Cardiac septum (tissue), 1 donor: ENCODE data around the gene TXN2. TPM values are rescaled to one million over a fixed set of nuclear protein-coding genes. Genes with fewer than 3 reads are reported as not detected.

Source experiments
- DNase-seq: peaks from one replicate; pipeline ENCODE4 v3.0.0-alpha.2; 2020; ENCODE audit warnings: low spot score
- intact Hi-C: fragments of 100-400 bp; cut with DNase I; formaldehyde crosslinking; loops from one replicate; pipeline ENCODE4 v1.14.0; 2022
- total RNA-seq: library from RNA; stranded (reverse); fragmentation: NEBNext Ultra II Directional; extraction: Animal tissue kit (Norgen Biotek cat#: 25700); gene quantifications from one replicate; pipeline ENCODE4 v1.2.1, GENCODE V29; 2021
- donor health status: DM: no; HTN: no; CAD: no.

TXN2 gene
- total RNA-seq, 1 donor from 2014 or later = 92.8 TPM

DNA sequence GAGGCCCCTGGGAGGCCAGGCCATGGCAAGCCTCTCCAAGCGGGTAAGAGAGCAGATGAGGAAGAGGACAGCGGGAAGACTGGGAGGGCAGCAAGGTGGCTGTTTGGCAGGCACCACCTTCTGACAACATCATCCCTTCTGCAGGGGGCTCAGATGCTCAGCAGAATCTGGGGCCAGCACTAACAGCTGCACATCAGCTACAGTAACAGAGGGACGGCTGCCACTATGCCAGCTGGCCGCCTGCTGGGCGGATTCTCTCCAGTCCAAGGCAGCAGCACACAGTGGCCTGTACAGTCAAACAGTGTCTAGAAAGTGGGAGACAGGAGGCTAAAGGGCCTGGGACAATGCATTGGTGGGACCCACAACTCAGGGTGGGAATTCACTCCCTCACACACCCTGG lies 10.7 kb upstream of the TXN2 start:
- DNase-seq = no peak
- intact Hi-C loops = no loop called here

DNA sequence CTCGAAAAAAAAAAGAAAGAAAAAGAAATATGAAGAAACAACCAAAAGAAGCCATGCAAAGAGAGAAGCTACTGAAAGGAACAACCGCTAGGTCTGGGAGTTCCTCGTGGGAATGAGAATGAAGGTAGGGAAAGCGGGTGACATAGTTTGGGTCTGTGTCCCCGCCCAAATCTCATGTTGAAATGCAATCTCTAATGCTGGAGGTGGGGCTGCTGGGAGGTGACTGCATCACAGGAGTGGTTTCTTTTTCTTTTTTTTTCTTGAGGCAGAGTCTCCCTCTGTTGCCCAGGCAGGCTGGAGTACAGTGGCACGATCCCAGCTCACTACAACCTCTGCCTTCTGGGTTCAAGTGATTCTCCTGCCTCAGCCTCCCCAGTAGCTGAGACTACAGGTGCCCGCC lies 9.7 kb upstream of the TXN2 start:
- DNase-seq = no peak
- intact Hi-C loops = no loop called here

DNA sequence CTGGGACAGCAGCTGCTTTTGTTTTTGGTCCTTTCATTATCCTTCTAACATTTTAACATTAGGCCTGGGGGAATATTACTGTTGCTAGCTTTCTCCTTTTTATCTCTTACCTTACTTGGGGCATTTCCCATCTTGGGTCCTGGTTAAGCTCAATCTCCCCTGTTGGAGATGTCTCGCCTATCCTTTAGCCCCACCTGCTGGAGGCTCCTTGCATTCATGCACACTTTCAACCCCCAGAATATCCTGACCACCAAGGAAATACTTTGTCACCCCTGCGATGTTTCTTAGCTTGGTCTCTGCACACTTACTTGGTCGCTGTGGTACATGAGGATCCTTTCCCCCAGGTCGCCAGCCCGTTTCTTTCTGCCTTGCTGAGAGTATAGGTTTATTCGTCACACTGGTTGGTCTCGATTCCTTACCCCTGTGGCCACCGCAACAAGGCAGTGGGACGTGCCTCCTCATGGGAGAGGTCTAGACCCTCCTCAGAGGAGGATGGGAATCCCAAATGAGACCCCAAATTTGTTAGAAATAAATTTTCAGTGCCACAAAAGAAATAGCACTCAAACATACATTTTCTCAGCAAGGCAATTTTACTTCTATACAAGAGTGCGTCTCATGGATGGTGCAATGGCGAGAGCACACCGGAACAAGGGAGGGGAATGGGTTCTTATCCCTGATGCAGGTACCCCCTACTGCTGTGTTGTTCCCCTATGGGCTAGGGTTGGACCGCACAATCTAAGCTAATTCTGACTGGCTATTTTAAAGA lies 5.4 kb upstream of the TXN2 start:
- intact Hi-C loops = loop anchor here (5.0 to 10.0 kb wide), 2 partner anchors 295 to 342 kb away; no protein-coding TSS in a partner anchor

DNA sequence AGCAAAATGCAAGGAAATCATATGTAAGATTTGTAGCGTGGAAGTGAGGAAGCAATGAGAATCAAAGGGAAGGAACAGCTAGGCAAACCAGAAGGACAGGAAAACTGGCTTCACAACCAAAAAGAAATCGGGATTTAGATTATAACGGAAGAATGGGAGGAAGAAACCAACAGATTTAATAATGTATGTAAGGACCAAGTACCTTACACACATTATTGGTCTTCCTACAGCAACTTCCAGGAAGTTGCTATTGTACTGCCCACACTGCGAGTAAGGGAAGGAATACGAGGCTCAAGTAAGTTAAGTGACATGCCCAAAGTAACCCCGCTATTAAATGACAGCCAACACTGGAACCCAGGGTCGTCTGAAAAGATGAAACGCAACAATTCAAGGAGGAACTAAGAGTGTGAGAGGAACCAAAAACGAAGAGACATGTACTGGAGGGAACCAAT lies 473 bp downstream of the TXN2 start:
- intact Hi-C loops = loop anchor here (10.0 kb wide), 1 partner anchor 336 kb away; no protein-coding TSS in a partner anchor
- no peak for DNase-seq

More for the DNA sequence above, 5.4 kb upstream of the TXN2 start:
- no peak for DNase-seq

DNA sequence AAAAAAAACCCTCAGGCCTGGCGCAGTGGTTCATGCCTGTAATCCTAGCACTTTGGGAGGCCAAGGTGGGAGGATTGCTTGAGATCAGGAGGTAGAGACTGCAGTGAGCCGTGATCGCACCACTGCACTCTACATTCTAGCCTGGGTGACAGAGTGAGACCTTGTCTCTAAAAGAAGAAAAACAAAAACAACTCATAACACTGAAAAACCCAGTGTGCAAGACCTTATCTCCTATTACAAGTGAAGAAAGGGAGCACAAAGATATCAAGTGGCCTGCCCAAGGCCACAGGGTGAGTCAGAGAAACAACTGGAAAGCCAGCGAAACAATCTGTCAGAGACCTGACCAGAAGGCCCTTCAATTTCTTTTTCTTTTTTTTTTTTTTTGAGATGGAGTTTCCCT lies 2.5 kb downstream of the TXN2 start:
- DNase-seq = no peak
- intact Hi-C loops = no loop called here

DNA sequence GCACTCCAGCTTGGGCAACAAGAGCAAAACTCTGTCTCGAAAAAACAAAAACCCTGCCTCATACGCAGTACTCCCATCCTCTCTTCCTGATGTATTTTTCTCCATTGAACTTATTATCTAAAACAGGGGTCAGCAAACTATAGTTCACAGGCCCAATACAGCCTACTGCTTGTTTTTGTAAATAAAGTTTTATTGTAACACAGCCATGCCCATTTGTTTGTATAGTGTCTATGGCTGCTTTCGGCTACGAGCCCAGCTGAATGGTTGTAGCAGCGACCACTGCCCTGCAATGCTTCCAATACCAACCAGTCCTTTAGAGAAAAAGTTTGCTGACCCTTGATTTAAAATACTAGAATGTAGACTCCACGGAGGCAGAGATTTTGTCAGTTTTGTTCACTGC lies 6.1 kb downstream of the TXN2 start:
- intact Hi-C loops = no loop called here
- DNase-seq = no peak

DNA sequence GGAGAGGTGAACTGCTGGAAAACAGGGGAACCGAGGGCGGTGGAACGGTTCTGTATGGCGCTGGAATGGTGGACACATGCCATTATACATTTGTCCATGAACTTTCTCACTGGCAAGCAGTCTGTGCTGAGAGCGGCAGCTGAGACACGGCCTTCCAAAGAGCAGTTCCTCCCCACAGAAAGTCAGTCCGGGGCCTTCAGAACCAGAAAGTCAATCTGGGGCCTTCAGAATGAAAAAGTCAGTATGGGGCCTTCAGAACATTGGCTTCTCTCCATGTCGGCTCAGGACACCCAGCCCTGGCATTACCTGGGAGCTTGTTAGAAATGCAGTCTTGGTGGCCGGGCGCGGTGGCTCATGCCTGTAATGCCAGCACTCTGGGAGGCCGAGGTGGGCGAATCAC lies 8.8 kb downstream of the TXN2 start:
- intact Hi-C loops = no loop called here
- DNase-seq = no peak

DNA sequence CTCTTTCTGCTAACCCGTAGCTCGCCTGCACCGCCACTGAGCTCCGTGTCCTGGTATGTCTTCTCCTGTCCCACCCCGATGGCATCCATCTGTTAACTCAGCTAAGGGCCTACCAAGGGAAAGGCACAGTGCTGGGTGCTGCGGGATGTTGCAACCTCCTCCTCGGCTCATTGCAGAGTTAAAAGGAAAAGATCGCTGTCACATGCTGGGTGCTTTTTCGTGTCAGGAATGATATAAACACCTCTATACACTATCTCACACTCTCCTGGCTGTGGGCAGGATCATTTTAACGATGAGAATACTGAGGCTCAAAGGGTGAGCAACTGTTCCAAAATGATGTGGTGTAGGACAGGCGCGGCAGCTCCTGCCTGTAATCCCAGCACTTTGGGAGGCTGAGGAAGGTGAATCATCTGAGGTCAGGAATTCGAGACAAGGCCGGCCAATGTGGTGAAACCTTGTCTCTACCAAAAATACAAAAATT lies 10.1 kb downstream of the TXN2 start:
- intact Hi-C loops = loop anchor here (2.0 kb wide), 1 partner anchor 171 kb away; no protein-coding TSS in a partner anchor
- DNase-seq = no peak

DNA sequence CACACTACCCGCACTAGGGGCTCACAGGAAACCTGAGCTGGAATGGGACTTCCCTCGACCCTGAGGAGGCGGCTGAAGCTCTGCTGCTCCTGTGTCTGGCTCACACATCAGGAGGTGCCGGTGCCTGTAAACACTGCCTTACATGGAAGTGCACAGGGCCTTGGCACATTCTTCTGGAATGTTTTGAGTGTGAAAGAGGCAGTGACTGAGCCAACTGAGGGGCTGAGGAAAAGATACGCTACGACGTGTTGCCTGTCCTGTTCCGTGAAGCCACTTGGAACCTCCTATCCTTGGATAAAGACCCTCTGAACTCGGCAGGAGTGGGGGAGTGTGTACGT lies 10.5 kb downstream of the TXN2 start:
- DNase-seq = no peak
- intact Hi-C loops = loop anchor here (2.0 kb wide), 1 partner anchor 170 kb away; no protein-coding TSS in a partner anchor

DNA sequence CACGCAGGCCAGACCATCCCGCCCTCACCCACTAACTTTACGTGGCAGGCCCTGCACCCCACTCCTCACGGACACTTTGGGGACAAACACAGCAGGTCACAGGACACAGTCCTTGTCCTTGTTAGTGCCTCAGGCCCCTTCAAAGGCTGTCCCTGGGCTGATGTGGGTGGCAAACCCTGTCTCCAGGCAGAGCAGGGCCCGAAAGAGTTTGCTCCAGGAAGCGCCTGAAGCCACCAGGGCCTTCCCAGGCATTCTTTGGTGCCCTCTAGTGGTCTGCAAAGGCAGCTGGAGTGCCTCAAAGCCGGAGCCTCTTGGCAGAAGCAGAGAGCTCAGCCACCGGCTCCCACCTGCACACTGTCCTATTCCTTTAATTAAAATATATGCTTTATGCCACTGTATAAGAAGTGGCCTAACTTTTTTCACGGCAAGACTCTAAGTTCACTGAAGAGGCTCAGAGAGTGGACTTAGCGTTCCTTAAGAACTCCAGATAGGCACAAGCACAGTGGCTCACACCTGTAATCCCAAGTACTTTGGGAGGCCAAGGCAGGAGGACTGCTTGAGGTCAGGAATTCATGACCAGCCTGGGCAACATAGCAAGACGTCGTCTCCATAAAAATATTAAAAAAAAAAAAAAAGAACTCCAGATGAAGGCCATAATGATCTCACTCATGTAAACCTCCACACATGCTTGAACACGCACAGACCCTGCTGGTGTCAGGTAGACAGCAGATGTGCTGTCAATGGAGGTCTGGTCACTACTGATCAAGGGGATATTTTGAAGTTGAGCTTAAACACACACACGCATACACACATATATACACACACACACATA lies 11.1 kb downstream of the TXN2 start:
- intact Hi-C loops = loop anchor here (2.0 kb wide), 1 partner anchor 170 kb away; no protein-coding TSS in a partner anchor
- DNase-seq = peak; percentile 92

DNA sequence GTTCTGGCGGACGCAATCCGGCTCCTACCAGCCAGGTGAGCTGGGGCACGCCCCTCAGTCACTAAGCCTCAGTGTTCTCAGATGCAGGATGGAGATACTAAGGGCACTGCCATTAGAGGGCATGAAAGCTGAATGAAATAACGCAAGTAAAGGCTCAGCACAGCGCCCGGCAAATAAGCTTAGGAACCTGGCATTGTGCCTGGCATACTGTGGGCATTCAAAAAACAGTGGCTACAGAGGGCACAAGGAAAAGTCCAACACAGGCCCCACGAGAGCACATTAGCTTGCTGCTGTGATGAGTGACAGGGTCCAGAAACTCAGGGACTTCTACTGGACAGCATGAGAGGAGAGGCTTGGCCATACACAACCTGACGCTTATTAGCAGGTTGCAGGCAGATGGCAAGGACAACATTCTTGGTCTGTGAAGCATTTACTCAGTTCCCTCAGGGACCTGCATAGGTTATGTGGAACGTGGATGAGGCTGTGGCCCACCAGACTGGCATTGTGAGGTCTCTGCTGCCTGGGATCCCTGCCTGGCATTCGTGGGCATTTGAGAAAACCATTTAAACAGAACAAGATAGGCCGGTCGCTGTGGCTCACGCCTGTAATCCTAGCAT lies 12.2 kb downstream of the TXN2 start:
- DNase-seq = no peak
- intact Hi-C loops = loop anchor here (5.0 kb wide), 1 partner anchor 147 kb away; no protein-coding TSS in a partner anchor

DNA sequence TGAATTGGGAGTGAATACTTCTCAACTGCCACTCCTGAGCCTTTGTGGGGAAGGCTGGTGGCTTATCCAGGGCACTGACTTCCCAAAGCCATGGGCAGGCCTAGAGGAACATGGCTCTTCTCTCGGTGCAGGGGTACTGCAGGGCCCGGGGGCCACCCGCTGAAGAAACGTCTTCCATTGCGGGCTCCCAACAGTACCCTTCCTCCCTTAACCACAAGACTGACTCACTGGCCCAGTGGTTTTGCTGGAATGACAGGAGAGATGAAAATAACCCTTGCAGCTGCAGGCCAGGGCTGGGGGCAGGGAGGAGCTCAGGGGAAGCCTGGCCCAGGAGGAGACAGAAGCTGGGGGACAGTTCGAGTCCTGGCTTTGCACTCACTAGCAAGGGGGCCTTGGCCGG lies 13.5 kb downstream of the TXN2 start:
- DNase-seq = no peak
- intact Hi-C loops = loop anchor here (2.0 to 5.0 kb wide), 2 partner anchors 81 to 146 kb away; partner anchors contain the start of gene MYH9

DNA sequence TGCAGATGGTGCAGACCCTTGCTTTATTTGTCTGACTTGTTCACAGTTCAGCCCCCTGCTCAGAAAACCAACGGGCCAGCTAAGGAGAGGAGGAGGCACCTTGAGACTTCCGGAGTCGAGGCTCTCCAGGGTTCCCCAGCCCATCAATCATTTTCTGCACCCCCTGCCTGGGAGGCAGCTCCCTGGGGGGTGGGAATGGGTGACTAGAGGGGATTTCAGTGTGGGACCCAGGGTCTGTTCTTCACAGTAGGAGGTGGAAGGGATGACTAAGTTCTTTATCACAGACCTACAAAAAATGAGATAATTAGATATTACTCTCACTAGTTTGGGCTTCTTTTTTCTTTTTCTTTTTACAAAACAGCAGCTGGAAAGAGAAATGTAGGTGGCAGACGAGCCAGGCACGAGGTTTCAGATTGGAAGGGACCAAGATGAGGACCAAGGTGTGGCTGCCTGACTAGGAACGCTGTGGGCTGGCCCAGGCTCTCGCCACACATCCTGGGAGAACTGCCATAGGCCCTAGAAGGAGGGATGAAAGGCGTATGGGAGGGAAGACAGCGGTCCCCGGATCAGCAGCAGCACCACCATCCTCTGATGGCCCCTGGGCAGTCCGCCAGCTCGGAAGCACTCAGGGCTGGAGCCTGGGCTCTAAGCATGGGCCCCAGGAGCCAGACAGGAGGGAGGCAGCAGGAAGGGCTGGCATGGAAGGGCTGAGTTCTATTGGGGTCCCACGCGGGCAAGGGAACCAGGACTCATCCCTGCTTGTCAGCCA lies 14.2 kb downstream of the TXN2 start:
- intact Hi-C loops = loop anchor here (2.0 to 5.0 kb wide), 2 partner anchors 80 to 145 kb away; partner anchors contain the start of gene MYH9
- no peak for DNase-seq

DNA sequence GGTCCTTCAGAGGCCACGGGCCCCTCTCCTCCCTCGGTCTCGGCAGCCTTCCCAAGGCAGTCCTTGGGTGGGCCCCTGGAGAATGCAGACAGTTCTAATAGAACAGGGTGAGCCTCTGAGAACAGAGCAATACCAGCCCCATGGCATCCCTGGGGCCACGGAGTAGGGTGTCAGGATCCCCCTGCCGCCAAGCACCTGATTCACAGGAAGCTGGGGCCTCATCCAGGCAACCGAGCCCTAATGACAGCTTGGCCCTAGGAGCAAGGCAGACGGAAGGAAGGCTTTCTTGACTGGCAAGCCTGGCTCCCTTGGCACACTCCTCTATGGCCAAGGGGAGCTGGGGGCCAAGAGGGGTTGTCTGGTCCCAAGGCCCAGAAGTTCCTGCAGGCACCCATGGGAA lies 15.2 kb downstream of the TXN2 start:
- intact Hi-C loops = loop anchor here (2.0 to 5.0 kb wide), 2 partner anchors 79 to 144 kb away; partner anchors contain the start of gene MYH9
- no peak for DNase-seq

DNA sequence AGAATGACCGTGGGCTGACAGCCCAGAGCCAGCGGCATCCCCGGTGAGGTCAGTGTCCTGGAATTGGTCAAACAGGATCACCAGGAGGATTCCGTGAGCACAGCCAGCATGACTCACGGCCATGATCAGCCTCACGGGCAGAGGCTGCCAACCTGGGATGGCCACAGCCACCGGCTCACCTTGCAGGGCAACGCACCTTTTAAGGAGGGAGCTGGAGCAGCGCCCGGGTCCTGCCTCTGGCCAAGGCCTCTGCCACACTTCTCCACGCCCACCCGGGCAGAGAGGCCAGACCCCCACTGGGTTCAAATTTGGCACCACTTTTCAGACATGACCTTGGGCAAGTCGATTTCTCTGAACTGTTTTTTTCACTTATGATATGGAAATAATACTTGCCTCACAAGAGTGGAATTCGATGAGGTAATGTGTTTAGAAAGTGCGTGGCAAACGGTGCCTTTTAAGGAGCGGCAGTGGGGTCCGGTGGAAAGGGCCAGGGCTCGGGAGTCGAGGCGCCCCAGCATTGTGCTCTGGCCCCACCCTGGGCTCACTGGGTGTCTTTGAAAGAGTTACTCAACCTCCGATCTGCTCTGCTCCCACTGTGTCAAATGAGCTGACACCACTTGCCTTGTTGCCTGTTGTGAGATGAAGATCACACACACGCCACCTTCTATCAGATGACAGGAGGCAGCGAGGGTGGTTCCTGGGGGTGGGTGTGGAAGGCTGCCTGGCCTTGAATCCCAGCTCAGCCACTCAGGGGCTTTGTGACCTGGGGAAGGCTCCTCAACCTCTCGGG lies 16.0 kb downstream of the TXN2 start:
- peak; percentile 93 for DNase-seq
- intact Hi-C loops = loop anchor here (1.0 to 5.0 kb wide), 3 partner anchors 79 to 143 kb away; partner anchors contain the start of gene MYH9

DNA sequence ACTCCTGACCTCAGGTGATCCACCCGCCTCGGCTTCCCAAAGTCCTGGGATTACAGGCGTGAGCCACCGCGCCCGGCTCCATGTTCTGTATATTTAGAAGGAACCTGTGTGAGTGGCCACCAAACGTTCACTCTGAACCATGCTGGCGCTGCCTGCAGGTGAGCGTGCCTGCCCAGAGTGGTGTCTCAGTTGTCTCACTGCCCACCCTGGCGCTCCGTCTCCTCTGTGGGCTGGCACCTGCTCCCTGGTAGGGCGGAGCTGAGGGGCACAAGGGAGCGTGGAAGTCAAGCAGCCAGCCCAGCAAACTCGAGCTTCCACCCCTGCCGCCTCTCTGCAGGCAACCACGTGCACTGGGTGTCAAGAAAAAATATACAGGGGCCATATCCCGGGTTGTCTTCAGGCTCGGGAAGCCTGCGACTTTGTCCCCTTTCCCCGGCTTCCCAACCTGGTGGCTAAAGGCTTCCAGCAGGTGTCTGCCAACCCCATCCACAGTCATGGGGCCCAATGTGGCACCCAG lies 16.7 kb downstream of the TXN2 start:
- intact Hi-C loops = loop anchor here (1.0 to 5.0 kb wide), 2 partner anchors 133 to 142 kb away; no protein-coding TSS in a partner anchor

DNA sequence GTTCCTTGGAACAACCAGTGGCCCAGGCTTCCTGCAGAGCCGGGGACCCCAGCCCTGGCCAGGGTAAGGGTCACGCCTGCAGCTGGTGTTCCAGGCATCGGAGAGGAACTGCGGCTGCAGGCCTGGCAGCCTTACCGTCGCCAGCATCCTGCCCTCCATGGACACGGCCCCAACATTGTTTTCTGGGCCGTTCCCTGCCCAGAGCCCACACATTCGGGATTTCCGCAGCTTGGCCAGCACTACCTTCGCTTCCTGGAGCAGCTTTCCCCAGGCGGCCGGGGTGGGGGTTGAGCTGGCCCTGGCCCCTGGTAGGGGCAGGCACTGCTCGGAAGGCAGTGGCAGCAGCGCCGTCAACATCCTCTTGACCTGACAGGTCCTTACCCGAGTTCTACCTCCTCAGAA lies 17.7 kb downstream of the TXN2 start:
- no peak for DNase-seq
- intact Hi-C loops = no loop called here

More for the DNA sequence above, 16.7 kb downstream of the TXN2 start:
- no peak for DNase-seq
